Middle frontal gyrus (tissue), 1 donor: ENCODE results near the gene LAMA2.
"Not testable (repeated sequence)": the region's sequence is repeated elsewhere in the genome, so short reads cannot be mapped to it uniquely, and the experiment has no call there.

Experiments used
- DNase-seq: peaks from one replicate; pipeline ENCODE4 v3.0.0-alpha.2; 2015; ENCODE audit warnings: low spot score; ENCODE audit errors: extremely low spot score

LAMA2 gene

DNA sequence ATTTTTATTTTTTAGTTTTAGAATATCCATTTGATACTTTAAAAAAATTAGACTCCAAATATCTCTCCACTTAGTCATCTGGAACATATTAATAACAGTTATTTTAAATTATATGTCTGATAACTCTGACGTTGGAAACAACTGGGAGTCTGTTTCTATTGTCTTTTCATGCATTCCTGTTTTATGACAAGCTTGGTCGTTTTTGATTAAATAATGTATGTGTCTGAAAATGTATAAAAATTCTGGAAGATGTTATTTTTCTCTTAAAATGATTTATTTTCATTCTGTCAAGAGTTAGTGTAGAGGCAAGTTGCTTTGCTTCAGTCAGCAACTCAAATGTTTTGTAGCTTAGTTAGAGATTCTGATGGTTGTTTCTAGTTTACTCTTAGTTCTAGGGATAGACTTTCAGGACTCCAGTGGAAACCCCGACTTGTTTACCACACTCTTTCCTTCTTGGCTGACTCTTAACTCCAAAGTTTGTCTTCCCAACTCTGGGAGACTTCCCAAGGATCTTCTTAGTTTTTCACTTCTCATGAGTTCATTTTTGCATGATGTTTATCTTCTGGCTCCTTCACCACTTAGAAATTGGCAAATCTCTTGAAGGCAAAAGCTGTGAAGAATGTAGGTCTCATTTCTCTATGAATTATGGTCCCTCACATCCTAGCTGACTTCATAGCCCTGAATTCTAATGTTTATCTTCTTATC lies 190.9 kb downstream of the LAMA2 start:
- no peak for DNase-seq

DNA sequence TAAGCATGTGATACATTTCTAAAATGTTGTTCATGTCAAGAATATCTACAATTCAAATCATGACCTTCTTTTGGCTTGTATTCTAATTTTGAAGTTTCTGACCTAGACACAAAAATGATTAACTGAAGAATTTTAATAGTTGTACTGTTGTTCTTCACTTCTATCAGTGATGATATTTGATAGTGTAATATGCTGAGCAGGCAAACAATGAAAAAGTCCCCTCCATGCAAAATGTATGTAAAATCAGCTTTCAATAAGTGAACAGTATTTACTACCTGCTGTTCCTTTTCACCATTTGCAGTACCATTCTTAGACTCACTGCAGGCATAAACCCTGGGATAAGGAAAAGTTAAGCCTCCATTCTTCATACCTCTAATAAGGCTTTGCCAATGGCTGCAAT lies 201.5 kb downstream of the LAMA2 start:
- no peak for DNase-seq

DNA sequence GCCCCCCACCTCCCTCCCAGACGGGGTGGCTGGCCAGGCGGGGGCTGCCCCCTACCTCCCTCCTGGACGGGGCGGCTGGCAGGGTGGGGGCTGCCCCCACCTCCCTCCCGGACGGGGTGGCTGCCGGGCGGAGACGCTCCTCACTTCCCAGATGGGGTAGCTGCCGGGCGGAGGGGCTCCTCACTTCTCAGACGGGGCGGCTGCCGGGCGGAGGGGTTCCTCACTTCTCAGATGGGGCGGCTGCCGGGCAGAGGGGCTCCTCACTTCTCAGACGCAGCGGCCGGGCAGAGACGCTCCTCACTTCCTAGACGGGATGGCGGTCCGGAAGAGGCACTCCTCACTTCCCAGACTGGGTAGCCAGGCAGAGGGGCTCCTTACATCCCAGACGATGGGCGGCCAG lies 205.5 kb downstream of the LAMA2 start:
- DNase-seq: not testable (repeated sequence)

DNA sequence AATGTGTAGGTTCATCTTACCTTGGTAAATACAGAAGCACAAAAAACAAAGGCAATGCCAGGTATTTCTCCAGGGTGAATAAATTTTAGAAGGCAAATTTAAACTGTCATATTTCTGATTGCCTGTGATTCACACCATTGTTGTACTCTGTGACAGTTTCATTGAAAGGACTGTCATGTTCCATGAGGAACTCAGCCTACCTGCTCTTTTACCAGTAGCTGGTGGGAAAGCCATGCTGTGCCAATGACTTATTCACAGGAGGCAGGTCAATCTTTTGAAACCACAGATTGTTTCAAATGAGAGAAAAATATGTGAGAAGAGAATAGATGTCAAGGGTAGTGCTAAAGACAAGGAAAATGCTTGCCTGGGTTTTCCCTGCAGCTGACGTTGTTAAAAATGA lies 206.4 kb downstream of the LAMA2 start:
- no peak for DNase-seq

DNA sequence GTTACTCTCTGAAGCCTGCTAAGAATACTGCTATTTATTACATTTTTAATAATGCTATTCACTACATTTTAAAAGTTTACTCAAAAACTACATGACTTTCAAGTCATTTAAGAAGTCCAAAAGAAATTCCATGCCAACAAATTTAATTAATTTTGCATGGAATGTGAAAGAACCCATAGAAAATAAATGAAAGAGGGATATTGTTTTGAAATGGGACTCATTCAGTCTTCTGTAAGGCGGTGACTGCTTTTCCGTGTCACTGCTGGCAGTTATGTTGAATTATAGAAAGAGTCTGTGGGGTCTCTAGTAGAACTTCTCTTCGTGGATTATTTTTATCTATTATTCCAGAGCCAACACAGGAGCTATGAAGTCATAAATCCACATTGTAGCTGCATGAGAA lies 211.2 kb downstream of the LAMA2 start:
- no peak for DNase-seq

DNA sequence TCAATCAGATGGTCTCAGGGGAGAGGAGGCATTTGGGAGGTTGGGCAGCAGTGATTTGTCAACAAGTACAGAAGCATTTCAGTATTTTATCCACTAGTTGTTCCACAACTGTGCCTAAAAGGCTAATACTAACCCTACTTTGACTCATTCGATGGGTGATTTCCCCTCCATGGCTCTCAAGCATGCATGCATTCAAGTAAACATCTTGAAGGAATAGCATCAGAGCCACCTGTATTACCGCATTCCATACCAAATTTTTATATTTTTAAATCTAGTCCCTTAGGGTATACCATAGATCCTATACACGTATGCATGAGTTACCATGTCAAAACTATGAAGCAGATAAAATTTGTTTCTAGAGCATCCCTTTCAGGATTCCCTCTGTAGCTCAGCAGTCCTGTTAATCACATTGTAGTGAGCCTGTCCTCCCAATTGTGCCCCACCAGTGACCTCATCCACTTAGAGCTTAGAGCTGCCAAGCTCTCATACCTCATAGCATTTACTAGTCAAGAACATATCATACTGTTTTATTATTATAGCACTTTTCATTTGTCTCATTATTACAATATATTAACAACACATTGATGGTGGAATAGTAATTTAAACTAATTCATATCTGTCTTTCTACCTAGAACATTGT lies 213.8 kb downstream of the LAMA2 start:
- DNase-seq: no peak

DNA sequence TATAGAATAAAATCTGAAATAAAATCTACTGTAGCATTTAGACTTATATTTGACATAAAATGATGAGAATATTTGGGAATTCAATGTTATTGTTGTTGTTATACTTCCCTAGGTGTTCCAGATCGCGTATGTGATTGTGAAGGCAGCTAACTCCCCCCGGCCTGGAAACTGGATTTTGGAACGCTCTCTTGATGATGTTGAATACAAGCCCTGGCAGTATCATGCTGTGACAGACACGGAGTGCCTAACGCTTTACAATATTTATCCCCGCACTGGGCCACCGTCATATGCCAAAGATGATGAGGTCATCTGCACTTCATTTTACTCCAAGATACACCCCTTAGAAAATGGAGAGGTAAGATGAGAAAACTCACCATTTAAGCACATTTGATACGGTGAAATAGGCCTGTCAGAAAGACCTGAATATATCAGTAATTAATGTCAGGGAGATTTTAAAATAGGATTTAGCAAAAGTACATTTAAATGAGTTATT lies 215.2 kb downstream of the LAMA2 start:
- DNase-seq: no peak

DNA sequence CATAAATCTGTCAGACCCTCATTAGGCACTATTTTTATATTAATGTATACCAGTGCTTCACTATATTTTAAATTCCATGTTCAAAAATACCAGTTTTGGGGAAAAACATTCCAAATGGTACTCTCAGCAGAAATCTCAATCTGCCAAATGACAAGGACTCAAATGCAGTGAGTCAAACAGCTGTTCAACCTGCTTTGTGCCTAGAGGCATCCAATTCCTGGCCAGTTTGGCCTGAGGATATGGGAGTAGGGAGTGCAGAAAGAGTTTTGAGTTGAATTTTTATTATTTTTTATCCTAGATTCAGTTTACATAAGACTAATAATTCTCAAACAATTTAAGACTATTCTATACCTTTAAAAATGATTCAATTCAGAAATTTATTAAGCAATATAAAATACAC lies 216.8 kb downstream of the LAMA2 start:
- DNase-seq: no peak

DNA sequence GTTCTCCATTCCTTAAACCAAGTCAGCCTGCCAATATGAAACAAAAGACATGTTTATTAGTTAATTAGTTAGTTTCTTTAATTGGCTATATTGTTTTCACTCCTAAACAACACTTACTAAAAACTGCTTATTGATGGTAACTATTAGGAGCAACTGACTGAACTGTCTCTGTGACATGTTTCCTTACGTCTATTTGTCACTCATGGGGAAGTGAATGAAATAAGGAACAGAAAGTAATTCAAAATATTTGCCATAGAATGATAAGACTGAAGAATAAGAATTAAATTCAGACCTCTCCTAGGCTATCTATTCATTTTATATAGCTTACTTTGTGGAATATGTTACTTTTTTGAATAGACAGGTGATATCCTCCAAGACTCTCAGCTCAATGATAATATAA lies 217.2 kb downstream of the LAMA2 start:
- no peak for DNase-seq

DNA sequence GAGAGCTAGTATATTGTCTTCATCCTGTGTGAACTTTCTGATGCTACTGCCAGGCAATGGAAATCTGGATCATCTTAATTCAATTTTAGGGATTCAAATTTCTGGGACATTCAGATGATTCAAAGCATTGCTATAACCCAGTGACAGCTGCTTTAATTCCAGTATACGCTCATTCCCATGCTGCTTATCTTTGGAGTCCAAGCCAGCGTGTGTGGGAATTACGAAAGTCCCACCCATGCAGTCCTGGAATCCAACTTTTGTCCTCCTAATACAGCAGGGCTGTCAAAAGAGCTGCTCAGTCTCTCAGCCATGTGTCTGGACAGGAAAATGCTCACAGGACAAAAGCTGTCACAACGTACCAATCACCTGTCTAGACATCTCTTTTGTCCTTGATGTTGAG lies 219.8 kb downstream of the LAMA2 start:
- no peak for DNase-seq

DNA sequence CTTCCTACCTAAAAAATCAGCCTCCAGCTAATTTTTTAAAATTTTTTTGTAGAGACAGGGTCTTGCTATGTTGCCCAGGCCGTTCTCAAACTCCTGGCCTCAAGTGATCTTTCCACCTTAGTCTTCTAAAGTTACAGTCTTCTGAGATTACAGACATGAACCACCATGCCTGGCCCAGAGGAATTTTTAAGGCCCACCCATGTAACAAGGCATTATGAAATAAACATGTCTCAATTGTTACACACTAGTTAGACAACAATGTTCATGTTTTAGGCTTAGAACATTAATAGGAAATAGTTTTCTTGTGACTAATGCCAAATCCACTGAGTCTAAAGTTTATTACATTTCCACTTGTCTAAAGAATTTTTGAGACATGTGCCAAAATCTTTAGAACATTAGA lies 221.2 kb downstream of the LAMA2 start:
- no peak for DNase-seq

DNA sequence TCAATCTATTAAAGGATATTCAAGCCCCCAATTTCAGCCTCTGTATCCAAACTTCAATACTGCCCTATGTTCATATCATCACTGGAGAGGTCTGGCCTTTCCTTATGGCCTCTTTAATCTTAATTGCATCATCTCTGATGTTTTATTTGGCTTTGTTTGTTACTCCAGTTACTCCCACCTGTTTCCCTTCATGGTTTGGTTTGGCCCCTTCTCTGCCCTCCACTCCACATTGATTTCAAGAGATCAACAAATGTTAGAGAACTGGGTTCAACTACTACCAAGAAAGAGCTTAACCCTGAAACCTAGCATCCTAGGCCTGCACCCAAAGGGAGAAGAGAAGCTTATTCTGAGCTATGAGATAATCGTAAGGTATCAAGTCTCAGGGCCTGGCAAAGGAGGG lies 221.6 kb downstream of the LAMA2 start:
- DNase-seq: no peak

DNA sequence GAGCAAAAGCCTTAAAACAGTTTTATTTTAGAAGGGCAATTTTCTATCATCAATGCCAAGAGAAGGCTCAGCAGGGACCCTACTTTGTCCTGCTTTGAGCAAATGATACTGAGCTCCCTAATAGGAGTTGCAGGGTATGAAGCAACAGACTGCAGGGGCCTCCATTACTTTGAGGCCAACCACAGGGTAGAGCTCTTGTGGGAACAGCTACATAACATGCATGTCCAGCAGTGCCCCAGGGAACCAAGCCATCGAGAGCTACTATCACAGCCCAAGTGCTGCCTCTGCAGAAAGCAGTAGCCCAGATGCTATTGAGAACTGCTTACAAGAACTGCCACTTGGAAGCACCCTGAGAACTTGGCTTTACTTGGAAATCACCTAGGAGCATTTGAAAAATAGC lies 222.1 kb downstream of the LAMA2 start:
- DNase-seq: no peak

DNA sequence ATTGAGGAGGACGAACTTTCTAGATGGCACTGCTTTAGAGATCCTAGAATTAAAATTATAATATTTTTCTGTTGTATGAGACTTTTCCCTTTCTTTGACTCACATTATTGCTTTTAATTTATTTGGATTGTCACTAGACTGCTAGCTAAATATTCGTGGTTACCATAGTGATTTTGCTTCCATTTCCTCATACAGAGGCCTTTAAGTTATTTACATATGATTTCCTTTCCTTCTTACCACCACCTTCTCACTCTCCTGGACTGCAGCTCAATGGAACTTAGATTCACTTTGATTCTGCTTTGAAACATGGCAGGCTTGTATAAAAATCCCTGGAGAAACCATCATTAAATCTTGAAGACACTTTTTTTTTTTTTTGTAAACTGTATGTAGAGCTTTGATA lies 222.9 kb downstream of the LAMA2 start:
- DNase-seq: no peak

DNA sequence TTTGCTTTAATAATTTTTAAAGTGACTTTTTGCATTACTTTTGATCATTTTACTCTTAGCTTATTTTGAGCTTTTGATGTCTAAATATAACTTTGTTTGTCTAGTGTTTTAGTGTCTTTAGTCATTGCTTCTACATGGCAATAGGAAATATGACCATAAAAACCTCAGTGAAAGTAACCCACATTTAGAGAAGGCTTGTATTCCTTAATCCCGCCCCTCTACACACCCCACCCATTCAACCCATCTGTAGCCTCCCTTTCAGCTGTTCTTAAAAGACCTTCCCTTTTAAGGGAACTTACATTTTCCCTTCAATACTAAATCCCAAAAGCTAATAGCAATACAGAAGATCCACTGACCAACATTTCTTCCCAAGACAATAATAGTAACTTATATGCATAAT lies 225.4 kb downstream of the LAMA2 start:
- DNase-seq: no peak

DNA sequence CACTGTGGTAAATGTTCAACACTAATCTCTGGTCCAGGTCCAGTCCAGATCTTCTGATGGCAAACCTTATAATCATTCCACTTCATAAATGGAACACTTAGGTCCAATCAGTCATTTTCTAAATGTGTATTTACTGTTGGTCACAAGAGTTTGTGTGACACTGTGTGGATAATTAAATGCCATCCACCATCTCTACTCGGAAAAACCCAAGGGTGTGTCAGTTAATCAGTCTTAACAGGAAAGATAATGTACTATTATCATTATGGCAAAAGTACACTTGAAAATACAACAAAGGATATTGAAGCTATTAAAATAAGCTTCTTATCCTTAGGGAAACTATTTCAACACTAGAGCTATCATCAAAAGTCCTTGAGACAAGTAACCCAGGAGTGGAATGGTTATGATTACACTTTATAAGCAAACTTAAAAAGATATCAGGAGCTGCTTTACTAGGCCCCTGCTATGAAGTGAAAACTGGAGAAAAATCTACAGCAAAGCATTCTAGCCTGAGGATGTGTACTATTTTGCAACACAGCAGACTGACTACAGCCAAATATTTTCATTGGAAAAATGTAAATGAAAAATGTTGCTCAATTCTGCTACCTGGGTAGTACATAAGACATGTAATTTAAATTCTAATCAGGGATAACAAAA lies 227.9 kb downstream of the LAMA2 start:
- DNase-seq: no peak

DNA sequence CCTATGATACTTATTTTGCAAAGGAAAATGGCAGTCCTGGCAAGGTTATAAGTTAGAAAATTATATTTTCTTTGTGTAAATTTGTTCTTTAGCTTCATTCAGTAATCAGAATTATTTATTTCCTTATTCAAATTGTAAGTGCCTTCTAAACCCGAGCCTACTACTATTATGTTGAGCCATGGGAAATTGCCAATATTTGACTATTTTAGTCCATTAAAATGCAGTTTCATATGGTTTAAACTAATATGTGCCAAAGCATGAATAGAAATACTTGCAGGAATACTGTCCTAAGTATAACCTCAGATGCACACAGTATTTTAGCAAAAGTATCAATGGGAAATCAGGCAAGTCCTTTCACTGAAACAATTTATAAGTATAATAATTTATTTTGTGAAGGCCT lies 228.4 kb downstream of the LAMA2 start:
- DNase-seq: no peak

DNA sequence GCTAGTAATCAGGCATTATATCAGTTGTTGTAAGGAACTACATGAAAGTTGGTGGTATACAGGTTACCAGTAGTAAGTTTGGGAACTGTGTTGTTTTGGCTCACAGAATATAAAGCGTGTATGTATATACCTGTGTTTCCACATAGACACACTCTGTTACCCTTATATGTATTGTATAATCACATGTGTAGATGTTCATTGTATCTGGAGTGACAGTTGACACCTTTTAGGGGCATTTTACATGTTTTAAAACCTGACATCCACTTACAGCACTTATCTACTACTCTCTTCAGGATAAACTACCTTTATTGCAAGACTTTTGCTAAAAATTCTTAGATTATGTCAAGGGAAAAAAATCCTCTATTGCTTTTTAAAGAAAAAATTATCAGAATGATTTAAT lies 228.9 kb downstream of the LAMA2 start:
- no peak for DNase-seq

DNA sequence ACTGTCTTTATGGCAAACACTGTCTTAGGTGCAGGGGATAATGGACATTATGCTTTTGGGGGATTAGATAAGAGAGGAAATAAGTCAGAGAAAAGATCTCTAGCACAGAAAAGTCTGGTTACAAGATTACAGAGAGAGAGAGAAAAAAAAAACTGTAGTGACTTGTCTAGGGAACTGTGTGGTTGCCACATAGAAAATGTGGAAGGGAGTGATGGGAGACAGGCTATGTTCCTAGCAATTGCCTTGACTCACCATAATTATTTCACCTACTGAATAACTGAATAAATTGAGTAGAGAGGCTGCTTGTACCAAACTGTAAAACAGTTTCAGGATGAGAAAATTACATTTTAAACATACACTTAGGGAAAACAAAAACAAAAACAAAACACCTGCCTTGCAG lies 229.7 kb downstream of the LAMA2 start:
- DNase-seq: no peak

DNA sequence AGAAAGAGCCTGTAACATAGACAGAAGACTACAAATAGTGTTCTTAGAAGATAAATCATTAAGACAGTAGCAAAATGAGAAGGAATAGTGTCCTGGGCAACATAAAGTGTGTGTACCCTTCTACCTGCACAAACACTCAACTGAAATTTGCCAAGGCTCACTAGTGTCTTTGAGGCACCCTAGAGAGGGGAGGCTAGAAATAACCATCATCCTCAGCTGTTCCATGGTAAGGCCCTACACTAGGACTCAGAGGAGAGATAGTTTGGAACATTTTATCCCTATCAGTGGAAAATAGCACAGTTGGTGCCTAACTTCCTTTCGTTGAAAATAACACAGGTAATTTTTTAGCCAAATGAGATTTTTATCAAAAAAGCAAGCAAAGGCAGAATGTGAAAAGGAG lies 230.7 kb downstream of the LAMA2 start:
- DNase-seq: no peak

DNA sequence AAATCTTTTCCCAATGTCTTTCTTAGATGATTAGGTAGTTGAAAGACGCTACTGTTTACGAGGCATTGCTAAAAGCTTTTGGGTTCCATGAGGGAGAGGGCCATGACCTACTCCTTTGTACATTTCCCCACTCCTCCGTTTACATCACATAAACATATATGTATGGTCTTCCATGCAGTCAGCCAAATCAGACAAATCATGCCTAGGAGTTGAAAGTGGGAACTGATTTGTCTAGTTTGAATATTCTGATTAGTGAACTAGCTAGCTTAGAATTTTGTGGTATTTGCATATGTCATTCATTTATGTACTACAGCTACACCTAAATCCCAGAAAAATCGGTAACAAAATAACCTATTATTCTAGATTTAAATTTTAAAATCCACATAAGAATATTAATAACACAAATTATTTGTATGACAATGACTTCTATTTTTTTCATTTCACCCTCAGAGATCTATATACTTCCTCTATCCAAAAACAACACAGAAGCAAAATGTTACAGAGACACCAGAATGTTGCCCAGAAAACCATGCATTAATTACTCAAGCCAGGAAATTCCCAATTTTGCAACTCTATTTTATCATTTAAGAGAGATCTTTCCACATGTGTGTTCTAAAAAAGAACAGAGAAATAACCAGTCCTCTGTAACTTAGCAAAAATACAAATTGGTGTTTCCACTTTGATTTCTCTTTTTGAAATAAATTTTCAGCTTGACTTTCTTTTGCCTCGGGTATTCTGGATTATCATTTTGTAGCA lies 231.9 kb downstream of the LAMA2 start:
- no peak for DNase-seq

DNA sequence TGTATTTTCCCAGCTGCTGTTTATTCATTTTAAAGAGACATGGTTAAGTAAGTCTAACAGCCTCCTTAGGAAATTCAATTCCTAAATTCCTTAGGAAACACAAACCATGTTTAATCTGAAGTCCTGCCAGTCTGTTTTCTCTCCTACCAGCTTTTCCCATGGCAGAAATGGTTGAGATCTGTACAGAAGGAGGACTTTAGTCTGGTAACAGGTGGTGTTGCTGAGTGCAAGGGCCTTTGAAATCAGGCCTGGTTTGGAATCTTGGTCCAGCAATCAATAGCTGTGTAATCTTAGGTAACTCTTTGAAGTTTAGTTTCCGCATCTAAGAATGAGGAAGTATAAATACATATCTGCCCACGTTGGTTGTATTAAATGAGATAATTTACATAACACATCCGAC lies 232.5 kb downstream of the LAMA2 start:
- no peak for DNase-seq
